Measurements from ENCODE around the gene CDKN2C. TPM values are rescaled to one million over a fixed set of nuclear protein-coding genes. Genes with fewer than 3 reads are reported as not detected.

The CDKN2C gene
- total and polyA plus RNA-seq, 2 experiments from 2014 or later = not detected

- TF ChIP-seq ZNF462 (CRISPR knock-in tag; IDR thresholded peaks at IDR 0.05) = no peak
- no peak for TF ChIP-seq ZNF114 (CRISPR knock-in tag; IDR thresholded peaks at IDR 0.05)
Measured at GRCh38 chr1:50942334-50942733, 27.7 kb upstream of the CDKN2C start (continued).

- no peaks in the 10 kb centered on the region for H3F3A ChIP-seq (replicated peaks; ENCODE audit: low read depth)
- no peak overlapping the region for H3K27ac ChIP-seq (ENCODE audit: low read depth)
- peaks cover 93% of the 10 kb centered on the region for H3K79me2 ChIP-seq (replicated peaks; ENCODE audit: insufficient read depth)
- ATAC-seq = no peak
- Mint-ChIP-seq H3K27ac (no peak overlapping the region), H3K9me3 (peaks cover 8% of the 10 kb centered on the region; the same call in 1 of the 3 replicates), H3K4me1 (no peaks in the 10 kb centered on the region), H3K27me3 (ENCODE audit: insufficient read depth, low read depth, poor library complexity) (peaks cover 2% of the 10 kb centered on the region), H3K36me3 (ENCODE audit: low read depth) (peaks cover 15% of the 10 kb centered on the region; the same call in 2 of the 3 replicates), H3K4me3 (no peak overlapping the region)
- no peaks in the 10 kb centered on the region for H3K9me2 ChIP-seq (ENCODE audit: insufficient read depth)
- H3K4me3 ChIP-seq = no peak overlapping the region
- no peak overlapping the region for H3K4me2 ChIP-seq
- H4K20me1 ChIP-seq (replicated peaks; ENCODE audit: insufficient read depth) = peaks cover 21% of the 10 kb centered on the region
- no peaks in the 10 kb centered on the region for H3K4me1 ChIP-seq (ENCODE audit: insufficient read depth)
- no peak for DNase-seq (ENCODE audit: low spot score)
- H3K36me3 ChIP-seq (ENCODE audit: insufficient read depth) = no peaks in the 10 kb centered on the region
- no peaks in the 10 kb centered on the region for H3K27me3 ChIP-seq (ENCODE audit: insufficient read depth)
- no peak overlapping the region for H2AFZ ChIP-seq
- TF ChIP-seq ETS1 (IDR thresholded peaks at IDR 0.05) (no peak), STAT1 (IDR thresholded peaks at IDR 0.05; ENCODE audit: unreplicated experiment) (no peak), ZNF331 (CRISPR knock-in tag; IDR thresholded peaks at IDR 0.05; ENCODE audit: low read depth) (no peak), ZNF462 (CRISPR knock-in tag; IDR thresholded peaks at IDR 0.05) (no peak), JUNB (IDR thresholded peaks at IDR 0.05; ENCODE audit: unreplicated experiment) (no peak), ZNF114 (CRISPR knock-in tag; IDR thresholded peaks at IDR 0.05) (no peak)
Measured at GRCh38 chr1:50949286-50949982, 20.6 kb upstream of the CDKN2C start.
